Measurements from ENCODE around the gene SLC35B2. TPM values are rescaled to one million over a fixed set of nuclear protein-coding genes. Genes with fewer than 3 reads are reported as not detected.

The SLC35B2 gene
- total RNA-seq, 1 donor: 92.8 TPM

- no peak overlapping the region for H3K4me3 ChIP-seq (ENCODE audit: low read depth, low read length)
- no peak for TF ChIP-seq CTCF (IDR thresholded peaks at IDR 0.05; ENCODE audit: insufficient read depth, low read depth, low read length)
- no peak for DNase-seq (ENCODE audit: low read depth)
Observed at GRCh38 chr6:44276667-44277640, 19.6 kb upstream of the SLC35B2 start.

DNA sequence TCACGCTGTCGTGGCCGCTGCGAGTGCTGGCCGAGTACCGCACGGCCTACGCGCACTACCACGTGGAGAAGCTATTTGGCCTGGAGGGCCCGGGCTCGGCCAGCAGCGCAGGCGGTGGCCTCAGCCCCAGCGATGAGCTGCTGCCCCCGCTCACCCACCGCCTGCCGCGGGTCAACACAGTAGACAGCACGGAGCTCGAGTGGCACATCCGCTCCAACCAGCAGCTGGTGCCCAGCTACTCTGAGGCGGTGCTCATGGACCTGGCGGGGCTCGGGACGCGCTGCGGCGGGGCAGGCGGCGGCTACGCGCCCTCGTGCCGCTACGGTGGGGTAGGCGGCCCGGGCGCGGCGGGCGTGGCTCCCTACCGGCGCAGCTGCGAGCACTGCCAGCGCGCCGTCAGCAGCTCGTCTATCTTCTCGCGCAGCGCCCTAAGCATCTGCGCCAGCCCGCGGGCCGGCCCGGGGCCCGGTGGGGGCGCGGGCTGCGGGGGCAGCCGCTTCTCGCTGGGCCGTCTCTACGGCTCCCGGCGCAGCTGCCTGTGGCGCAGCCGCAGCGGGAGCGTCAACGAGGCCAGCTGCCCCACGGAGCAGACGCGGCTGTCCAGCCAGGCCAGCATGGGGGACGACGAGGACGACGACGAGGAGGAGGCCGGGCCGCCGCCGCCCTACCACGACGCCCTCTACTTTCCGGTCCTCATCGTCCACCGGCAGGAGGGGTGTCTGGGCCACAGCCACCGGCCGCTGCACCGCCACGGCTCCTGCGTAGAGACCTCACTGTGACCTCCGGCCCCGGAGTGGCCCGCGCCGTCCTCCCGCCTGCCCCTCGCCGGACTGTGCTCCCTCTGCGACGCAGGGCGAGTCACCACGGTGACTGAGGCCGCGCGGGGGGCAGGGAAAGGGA, 18.7 kb upstream of the SLC35B2 start:
- DNase-seq (ENCODE audit: low read depth): no peak
- peak overlapping the region; percentile 12 for H3K4me3 ChIP-seq (ENCODE audit: low read depth, low read length)
- TF ChIP-seq CTCF (IDR thresholded peaks at IDR 0.05; ENCODE audit: insufficient read depth, low read depth, low read length): no peak

DNA sequence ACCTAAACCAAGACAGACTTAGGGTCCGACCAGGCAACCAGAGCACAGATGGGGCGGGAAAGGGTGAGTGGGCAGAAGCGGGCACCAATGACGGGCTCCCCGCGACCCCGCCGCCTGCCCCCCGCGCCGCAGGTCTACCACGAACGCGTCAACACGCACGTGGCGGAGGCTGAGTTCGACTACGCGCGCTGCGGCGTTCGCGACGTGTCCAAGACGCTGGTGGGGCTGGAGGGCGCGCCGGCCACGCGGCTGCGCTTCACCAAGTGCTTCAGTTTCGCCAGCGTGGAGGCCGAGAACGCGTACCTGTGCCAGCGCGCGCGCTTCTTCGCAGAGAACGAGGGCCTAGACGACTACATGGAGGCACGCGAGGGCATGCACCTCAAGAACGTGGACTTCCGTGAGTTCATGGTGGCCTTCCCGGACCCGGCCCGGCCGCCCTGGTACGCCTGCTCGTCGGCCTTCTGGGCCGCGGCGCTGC, 18.0 kb upstream of the SLC35B2 start:
- no peak overlapping the region for H3K4me3 ChIP-seq (ENCODE audit: low read depth, low read length)
- no peak for TF ChIP-seq CTCF (IDR thresholded peaks at IDR 0.05; ENCODE audit: insufficient read depth, low read depth, low read length)
- no peak for DNase-seq (ENCODE audit: low read depth)

- no peak overlapping the region for H3K4me3 ChIP-seq (ENCODE audit: low read depth, low read length)
- TF ChIP-seq CTCF (IDR thresholded peaks at IDR 0.05; ENCODE audit: insufficient read depth, low read depth, low read length): no peak
- no peak for DNase-seq (ENCODE audit: low read depth)
Observed at GRCh38 chr6:44273617-44274016, 16.3 kb upstream of the SLC35B2 start.

- TF ChIP-seq CTCF (IDR thresholded peaks at IDR 0.05; ENCODE audit: insufficient read depth, low read depth, low read length): no peak
- H3K4me3 ChIP-seq (ENCODE audit: low read depth, low read length): no peak overlapping the region
- DNase-seq (ENCODE audit: low read depth): no peak
Observed at GRCh38 chr6:44272999-44273566, 15.8 kb upstream of the SLC35B2 start.

- no peak for DNase-seq (ENCODE audit: low read depth)
- no peak overlapping the region for H3K4me3 ChIP-seq (ENCODE audit: low read depth, low read length)
- no peak for TF ChIP-seq CTCF (IDR thresholded peaks at IDR 0.05; ENCODE audit: insufficient read depth, low read depth, low read length)
Observed at GRCh38 chr6:44272529-44272928, 15.2 kb upstream of the SLC35B2 start.
